GM12872 (cell line): Measurements from ENCODE around the gene HBA1.
"Not testable (repeated sequence)": the region's sequence is repeated elsewhere in the genome, so short reads cannot be mapped to it uniquely, and the experiment has no call there.

ENCODE experiments used
- TF ChIP-seq, protein P1 (sequence below): IDR thresholded peaks from 3 replicates; pipeline ENCODE4 v1.5.1; 2011; ENCODE audit warnings: low read depth, mild to moderate bottlenecking, low read length, moderate library complexity; ENCODE audit not compliant: insufficient read depth

HBA1 gene

DNA sequence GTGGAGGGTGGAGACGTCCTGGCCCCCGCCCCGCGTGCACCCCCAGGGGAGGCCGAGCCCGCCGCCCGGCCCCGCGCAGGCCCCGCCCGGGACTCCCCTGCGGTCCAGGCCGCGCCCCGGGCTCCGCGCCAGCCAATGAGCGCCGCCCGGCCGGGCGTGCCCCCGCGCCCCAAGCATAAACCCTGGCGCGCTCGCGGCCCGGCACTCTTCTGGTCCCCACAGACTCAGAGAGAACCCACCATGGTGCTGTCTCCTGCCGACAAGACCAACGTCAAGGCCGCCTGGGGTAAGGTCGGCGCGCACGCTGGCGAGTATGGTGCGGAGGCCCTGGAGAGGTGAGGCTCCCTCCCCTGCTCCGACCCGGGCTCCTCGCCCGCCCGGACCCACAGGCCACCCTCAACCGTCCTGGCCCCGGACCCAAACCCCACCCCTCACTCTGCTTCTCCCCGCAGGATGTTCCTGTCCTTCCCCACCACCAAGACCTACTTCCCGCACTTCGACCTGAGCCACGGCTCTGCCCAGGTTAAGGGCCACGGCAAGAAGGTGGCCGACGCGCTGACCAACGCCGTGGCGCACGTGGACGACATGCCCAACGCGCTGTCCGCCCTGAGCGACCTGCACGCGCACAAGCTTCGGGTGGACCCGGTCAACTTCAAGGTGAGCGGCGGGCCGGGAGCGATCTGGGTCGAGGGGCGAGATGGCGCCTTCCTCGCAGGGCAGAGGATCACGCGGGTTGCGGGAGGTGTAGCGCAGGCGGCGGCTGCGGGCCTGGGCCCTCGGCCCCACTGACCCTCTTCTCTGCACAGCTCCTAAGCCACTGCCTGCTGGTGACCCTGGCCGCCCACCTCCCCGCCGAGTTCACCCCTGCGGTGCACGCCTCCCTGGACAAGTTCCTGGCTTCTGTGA, at the start of gene HBA1:
Gene HBA1, plus strand, starts transcription at position 204 of the 906 bp plus-strand sequence. Its CDS starts 37 bp downstream, at position 241.
- TF ChIP-seq, protein P1, sequence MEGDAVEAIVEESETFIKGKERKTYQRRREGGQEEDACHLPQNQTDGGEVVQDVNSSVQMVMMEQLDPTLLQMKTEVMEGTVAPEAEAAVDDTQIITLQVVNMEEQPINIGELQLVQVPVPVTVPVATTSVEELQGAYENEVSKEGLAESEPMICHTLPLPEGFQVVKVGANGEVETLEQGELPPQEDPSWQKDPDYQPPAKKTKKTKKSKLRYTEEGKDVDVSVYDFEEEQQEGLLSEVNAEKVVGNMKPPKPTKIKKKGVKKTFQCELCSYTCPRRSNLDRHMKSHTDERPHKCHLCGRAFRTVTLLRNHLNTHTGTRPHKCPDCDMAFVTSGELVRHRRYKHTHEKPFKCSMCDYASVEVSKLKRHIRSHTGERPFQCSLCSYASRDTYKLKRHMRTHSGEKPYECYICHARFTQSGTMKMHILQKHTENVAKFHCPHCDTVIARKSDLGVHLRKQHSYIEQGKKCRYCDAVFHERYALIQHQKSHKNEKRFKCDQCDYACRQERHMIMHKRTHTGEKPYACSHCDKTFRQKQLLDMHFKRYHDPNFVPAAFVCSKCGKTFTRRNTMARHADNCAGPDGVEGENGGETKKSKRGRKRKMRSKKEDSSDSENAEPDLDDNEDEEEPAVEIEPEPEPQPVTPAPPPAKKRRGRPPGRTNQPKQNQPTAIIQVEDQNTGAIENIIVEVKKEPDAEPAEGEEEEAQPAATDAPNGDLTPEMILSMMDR, result not testable (repeated sequence)

DNA sequence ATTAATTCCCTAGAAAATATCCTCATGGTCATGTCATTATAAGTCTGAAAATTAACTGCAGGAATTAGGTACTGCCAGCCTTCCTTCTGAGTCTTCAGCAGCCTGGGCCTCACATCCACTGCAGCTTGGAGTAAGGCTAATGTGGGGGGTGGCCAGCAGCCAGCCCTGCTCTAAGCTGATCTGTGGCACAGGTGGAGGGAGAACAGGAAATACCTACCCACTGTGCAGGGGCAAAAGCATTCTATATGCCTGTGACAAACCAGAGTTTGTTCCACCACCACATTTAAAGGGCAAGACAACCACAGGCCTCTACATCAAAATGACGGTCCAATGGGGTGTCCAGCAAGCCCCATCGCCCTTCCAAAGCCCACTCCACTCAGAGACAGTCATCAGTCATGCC, 47.4 kb upstream of the HBA1 start:
- TF ChIP-seq, protein P1, result no peak

DNA sequence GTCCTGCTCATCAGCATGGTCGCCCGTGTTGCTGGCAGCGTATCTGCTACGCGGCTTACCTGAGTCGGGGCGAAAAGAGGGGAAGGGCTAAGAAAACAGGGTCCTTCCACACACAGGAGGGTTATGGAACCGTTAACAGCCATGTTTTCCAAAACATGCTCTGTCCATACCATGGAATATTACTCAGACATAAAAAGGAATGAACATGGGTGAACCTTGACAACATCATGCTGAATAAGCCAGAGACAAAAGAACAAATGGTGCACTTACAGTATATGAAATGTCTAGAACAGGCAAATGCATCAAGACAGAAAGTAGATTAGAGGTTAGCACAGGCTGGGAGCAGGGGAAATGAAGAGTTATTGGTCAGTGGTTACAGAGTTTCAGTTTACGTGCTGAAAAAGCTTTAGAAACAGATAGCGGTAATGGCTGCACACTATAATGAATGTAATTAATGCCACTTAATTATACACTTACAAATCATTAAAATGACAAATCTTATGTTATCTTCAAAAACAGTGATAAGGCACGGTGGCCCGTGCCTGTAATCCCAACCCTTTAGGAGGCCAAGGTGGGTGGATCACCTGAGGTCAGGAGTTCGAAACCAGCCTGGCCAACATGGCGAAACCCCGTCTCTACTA, 45.8 kb upstream of the HBA1 start:
- TF ChIP-seq, protein P1, result no peak

DNA sequence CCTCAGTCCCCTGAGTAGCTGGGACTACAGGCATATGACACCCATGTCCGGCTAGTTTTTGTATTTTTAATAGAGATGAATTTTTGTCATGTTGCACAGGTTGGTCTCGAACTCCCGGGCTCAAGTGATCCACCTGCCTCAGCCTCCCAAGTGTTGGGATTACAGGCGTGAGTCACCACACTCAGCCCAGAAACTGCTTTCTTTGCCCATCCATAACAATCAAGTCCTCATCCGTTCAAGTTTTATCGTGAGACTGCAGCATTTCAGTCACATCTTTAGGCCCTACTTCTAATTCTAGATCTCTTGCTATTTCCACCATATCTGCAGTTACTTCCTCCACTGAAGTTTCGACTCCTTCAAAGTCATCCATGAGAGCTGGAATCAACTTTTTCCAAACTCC, 44.4 kb upstream of the HBA1 start:
- TF ChIP-seq, protein P1, result no peak

DNA sequence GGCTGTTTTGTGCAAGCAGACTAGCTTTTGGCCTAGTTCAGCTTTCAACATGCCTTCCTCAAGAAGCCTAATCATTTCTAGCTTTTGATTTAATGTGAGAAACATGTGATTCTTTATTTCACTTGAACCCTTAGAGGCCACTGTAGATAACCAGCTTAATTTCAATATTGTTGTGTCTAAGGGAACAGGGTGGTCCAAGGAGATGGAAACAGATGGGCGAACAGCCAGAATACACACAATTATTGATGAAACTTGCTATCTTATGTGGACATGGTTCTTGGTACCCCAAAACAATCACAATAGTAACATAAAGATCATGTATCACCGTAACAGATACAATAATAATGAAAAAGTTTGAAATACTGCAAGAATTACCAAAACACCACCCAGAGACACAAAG, 42.8 kb upstream of the HBA1 start:
- TF ChIP-seq, protein P1, result no peak

DNA sequence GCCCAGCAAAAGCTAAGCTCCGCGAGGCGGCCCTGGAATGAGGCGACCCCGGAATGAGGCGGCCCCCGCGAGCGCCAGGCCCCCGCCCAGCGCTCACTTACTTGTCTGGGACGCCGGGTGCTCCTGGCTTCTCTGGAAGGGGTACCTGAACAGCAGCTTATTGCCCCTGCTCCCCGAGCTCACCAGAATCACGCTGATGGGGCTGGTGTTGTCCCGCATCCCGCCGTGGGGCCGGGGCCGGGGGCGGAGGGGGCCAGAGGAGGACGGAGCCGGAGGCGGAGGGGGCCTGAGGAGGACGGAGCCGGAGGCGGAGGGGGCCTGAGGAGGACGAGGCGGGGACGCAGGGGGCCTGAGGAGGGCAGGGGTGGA, 38.4 kb upstream of the HBA1 start:
- TF ChIP-seq, protein P1, result no peak

DNA sequence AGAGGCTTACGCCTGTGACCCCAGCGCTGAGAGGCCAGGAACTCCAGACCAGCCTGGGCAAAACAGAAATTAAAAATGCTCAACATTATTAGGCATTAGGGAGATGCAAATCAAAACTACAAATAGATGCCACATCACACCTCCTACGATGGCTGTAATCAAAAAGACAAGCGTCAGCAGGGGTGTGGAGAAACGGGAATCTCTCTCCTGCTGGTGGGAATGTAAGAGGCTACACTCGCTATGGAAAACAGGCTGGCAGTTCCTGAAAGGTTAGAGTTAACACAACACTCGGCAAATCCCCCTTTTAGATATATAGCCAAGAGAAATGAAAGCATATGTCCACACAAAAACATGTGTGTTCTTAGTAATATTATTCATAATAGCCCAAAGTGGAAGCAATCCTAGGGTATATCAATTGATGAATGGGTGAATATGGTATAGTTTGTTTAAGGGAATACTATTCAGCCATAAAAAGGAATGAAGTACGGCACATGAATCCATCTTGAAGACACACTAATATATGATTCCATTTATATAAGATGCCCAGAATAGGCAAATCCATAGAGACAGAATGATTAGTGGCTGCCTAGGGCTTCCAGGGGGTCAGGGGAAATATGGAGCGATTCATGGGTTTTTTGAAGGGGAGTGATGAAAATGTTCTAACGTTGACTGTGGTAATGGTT, 36.2 kb upstream of the HBA1 start:
- TF ChIP-seq, protein P1, result no peak
